CD8-positive, alpha-beta memory T cell (primary cell): ENCODE results near the gene ELF2. TPM values are rescaled to one million over a fixed set of nuclear protein-coding genes. Genes with fewer than 3 reads are reported as not detected.

Experiments used
- CTCF ChIA-PET: fragments of 350-600 bp; sonication (Branson Sonifier 250); formaldehyde crosslinking; loops from one replicate; lab custom pipeline; 2021; ENCODE audit warnings: antibody characterized with exemption; lab: Charles Lee
- POLR2A ChIA-PET: fragments of 350-600 bp; sonication (Branson Sonifier 250); formaldehyde crosslinking; loops from one replicate; lab custom pipeline; 2021; ENCODE audit warnings: antibody characterized with exemption; lab: Charles Lee
- DNase-seq, 5 donors: peaks; one replicate each; pipeline versions ENCODE4 v3.0.0 to v3.0.0-alpha.2; 2020 to 2022; ENCODE audit warnings: mixed read lengths in 1 of 5
- H3K27ac ChIP-seq: one replicate; pipeline ENCODE4 v1.7.0; 2013; ENCODE audit warnings: low read depth, mild to moderate bottlenecking, low read length, moderate library complexity
- H3K27me3 ChIP-seq: 2 replicates; pipeline ENCODE4 v1.7.0; 2013; ENCODE audit warnings: low read length, mild to moderate bottlenecking; ENCODE audit not compliant: insufficient read depth, poor library complexity, severe bottlenecking
- H3K36me3 ChIP-seq: 2 replicates; pipeline ENCODE4 v1.7.0; 2013; ENCODE audit warnings: mild to moderate bottlenecking, low read length, moderate library complexity; ENCODE audit not compliant: insufficient read depth
- H3K4me1 ChIP-seq: 2 replicates; pipeline ENCODE4 v1.7.0; 2013; ENCODE audit warnings: mild to moderate bottlenecking, low read length, moderate library complexity; ENCODE audit not compliant: insufficient read depth
- H3K4me3 ChIP-seq: 2 replicates; pipeline ENCODE4 v1.7.0; 2013; ENCODE audit warnings: mild to moderate bottlenecking, low read length
- H3K9me3 ChIP-seq: 2 replicates; pipeline ENCODE4 v1.7.0; 2013; ENCODE audit warnings: mild to moderate bottlenecking, low read length
- H3K27ac Mint-ChIP-seq, 8 donors: one replicate each; pipeline ENCODE4 v1.8.0; 2020 to 2021; ENCODE audit warnings: mixed read lengths in 8 of 8, mild to moderate bottlenecking in 6 of 8, inconsistent platforms in 3 of 8, moderate library complexity in 3 of 8
- H3K27me3 Mint-ChIP-seq, 2 donors: one replicate each; pipeline ENCODE4 v1.8.0; 2020 to 2021; ENCODE audit warnings: mixed read lengths in 2 of 2, mild to moderate bottlenecking in 1 of 2, moderate library complexity in 1 of 2
- H3K36me3 Mint-ChIP-seq, 3 donors: one replicate each; pipeline ENCODE4 v1.8.0; 2020 to 2021; ENCODE audit warnings: mixed read lengths in 3 of 3, inconsistent platforms in 1 of 3, mild to moderate bottlenecking in 1 of 3
- H3K4me1 Mint-ChIP-seq, 3 donors: one replicate each; pipeline ENCODE4 v1.8.0; 2020 to 2021; ENCODE audit warnings: mixed read lengths in 3 of 3, inconsistent platforms in 1 of 3, mild to moderate bottlenecking in 1 of 3
- H3K4me3 Mint-ChIP-seq, 7 donors: one replicate each; pipeline ENCODE4 v1.8.0; 2020 to 2021; ENCODE audit warnings: mixed read lengths in 7 of 7, mild to moderate bottlenecking in 6 of 7, moderate library complexity in 4 of 7, inconsistent platforms in 2 of 7
- H3K9me3 Mint-ChIP-seq, 5 donors: one replicate each; pipeline ENCODE4 v1.8.0; 2020 to 2022; ENCODE audit warnings: mixed read lengths in 5 of 5, mild to moderate bottlenecking in 3 of 5, moderate library complexity in 2 of 5, inconsistent platforms in 1 of 5
- polyA plus RNA-seq: library from polyadenylated mRNA; unstranded; fragments of 300-500 nt; fragmentation: Illumina TruSeq; gene quantifications from one replicate; pipeline ENCODE4 v1.2.3, GENCODE V29; 2021
- total RNA-seq, 2 experiments: library from RNA; stranded (reverse); gene quantifications; one replicate each; pipeline ENCODE4 v1.2.3, GENCODE V29; 2021

ELF2 gene
- total and polyA plus RNA-seq, 3 experiments from 2014 or later, result 26.6 to 32.5 (median 27.4) TPM

DNA sequence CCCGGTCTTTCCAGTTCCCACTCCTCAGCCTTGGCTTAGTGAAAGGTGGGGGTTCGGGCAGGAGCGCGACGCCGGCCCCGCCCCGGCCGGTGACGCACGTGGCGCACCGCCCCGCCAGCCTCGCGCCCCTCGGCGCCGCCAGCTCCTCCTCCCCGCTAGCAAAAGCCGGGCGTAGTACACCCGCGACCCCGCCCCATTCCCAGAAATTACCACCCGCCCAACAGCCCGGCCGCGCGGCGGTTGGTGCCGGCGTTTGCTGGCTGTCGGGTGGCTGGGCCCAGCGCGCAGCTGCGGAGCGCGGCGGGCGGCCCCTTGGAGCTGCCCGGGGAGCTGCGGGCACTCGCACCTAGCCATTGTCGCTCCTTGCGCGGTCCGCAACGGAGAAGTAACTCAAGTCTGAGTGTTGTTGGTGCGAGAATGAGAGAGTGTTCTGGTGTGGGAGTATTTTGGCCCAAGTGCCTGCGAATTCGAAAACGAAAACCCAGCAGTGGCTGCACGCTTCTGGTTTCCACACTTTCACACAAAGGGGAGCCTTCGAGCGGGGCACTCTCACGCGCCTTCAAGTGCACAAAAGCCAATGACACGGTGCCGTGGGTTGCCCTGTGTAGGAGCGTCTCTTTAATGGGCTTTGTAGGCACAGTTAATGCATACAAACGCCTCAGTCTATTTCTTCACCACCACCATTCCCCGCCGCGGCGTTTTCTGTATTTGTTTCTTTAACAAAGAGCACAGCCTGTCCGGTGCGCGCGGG lies 1.0 kb upstream of the ELF2 start:
- no peaks in the 10 kb centered on the region for H3K27me3 Mint-ChIP-seq
- peak overlapping the region; percentile 84 to 98 (median 94) for H3K27ac Mint-ChIP-seq
- POLR2A ChIA-PET, result interaction anchor here (0.6 to 2.6 kb wide), 7 partner anchors 12 to 150 kb away, joined by 3 to 25 read pairs (median 4); partner anchors contain the start of gene NAA15

DNA sequence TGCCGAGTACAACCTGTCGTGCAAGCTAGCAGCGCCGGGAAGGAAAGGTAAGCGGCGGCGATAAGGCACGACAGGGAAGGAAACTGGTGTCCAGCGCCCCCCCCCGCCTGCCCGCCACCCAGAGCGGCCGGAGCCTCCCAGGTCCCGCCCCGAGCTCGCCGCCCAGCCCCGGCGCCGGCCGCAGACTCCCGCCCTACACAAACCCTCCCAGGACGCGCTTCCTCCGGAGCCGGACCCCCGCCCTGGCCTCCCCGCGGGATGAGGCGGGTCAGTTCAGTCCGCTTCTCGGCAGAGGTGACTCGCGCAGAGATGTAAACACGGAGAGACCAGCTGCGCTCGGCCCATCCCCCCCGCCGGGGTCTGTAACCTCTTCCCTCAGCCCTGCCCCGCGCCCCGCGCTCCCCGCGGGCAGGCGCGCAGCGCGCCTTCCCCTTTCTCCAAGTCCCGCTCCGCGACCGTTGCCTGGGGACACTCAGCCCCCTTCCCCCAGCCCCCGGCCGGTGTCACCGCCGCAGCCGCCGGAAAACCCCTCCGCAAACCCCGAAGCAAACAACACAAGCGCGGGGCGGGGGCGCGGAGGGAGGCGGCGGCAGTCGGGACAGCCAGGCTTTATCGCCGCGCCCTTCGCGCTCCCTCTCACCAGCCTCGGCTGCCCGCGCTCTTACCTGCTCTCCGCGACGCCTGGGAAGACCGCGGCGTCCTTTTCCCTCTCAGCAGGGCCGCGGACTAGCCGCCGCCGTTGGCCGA lies 543 bp downstream of the ELF2 start:
- Mint-ChIP-seq H3K4me3 (peak overlapping the region; percentile 89 to 97 (median 92)), H3K9me3 (no peaks in the 10 kb centered on the region), H3K27ac (peak overlapping the region in 7 of 8 donors; percentile 78 to 98 (median 90)), H3K27me3 (no peaks in the 10 kb centered on the region), H3K4me1 (peaks cover 25 to 40% (median 32%) of the 10 kb centered on the region in 3 donors), H3K36me3 (peaks cover 0 to 8% (median 0%) of the 10 kb centered on the region in 3 donors)
- DNase-seq, result peak; percentile 54 to 78 (median 66)
- ChIA-PET CTCF (interaction anchor here (0.6 to 2.0 kb wide), 3 partner anchors 17 to 124 kb away, joined by 3 to 6 read pairs (median 4); no protein-coding TSS in a partner anchor), POLR2A (interaction anchor here (1.1 to 2.6 kb wide), 4 partner anchors 21 to 380 kb away, joined by 3 to 25 read pairs (median 8); partner anchors contain the start of genes NAA15 and SETD7)
- Histone ChIP-seq H3K4me3 (peak overlapping the region; percentile 60), H3K9me3 (no peaks in the 10 kb centered on the region), H3K27ac (peak overlapping the region; percentile 70), H3K27me3 (no peaks in the 10 kb centered on the region), H3K36me3 (no peaks in the 10 kb centered on the region), H3K4me1 (peaks cover 10% of the 10 kb centered on the region)

More for the DNA sequence above, 1.0 kb upstream of the ELF2 start:
- Histone ChIP-seq H3K4me3 (peak overlapping the region; percentile 96), H3K9me3 (no peaks in the 10 kb centered on the region), H3K27me3 (no peaks in the 10 kb centered on the region), H3K36me3 (no peaks in the 10 kb centered on the region), H3K27ac (peak overlapping the region; percentile 87), H3K4me1 (peaks cover 10% of the 10 kb centered on the region)
- CTCF ChIA-PET, result interaction anchor here (1.1 to 2.0 kb wide), 4 partner anchors 34 to 147 kb away, joined by 3 to 10 read pairs (median 4); no protein-coding TSS in a partner anchor
- DNase-seq, result peak; percentile 81 to 90 (median 89)
- peaks cover 21 to 28% (median 27%) of the 10 kb centered on the region in 3 donors for H3K4me1 Mint-ChIP-seq
- H3K9me3 Mint-ChIP-seq, result no peaks in the 10 kb centered on the region
- peaks cover 0 to 8% (median 0%) of the 10 kb centered on the region in 3 donors for H3K36me3 Mint-ChIP-seq
- H3K4me3 Mint-ChIP-seq, result peak overlapping the region; percentile 89 to 97 (median 92)

DNA sequence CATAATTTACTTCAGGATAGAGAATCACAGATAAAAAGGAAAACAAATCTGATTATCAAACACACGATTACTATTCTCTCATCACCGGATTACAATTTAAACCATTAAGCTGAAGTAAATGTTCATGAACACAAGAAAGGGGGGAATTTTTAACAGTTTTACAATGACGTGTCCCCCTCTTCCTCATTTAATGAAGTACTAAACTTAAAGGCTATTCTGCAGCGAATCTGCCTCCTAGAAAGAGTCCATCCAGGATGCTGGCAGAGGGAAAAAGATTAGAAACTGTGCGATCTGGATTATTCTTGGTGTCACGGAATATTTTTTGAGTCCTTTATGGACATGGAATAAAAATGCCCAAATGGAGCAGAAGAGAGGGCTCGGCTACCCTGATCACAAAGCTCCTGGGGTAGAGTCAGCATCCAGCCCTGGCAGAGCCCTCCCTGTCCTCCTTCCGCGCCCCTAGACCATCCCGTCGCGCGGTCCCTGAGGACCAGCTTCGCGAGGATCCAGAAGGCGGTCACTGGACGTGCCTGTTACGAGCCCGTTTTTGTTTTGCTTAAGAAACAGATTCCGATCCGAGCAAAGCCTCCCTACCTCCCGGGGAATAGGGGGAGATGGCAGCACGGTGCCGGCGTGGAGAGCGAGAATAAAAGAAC lies 1.2 kb downstream of the ELF2 start:
- Mint-ChIP-seq H3K27ac (peak overlapping the region; percentile 69 to 98 (median 88)), H3K27me3 (no peaks in the 10 kb centered on the region), H3K4me3 (peak overlapping the region; percentile 89 to 97 (median 92)), H3K9me3 (no peaks in the 10 kb centered on the region), H3K4me1 (peaks cover 25 to 40% (median 32%) of the 10 kb centered on the region in 3 donors), H3K36me3 (peaks cover 0 to 8% (median 0%) of the 10 kb centered on the region in 3 donors)
- DNase-seq, result peak in 1 of 5 donors; percentile 23
- peaks cover 10% of the 10 kb centered on the region for H3K4me1 ChIP-seq
- no peaks in the 10 kb centered on the region for H3K36me3 ChIP-seq
- no peaks in the 10 kb centered on the region for H3K9me3 ChIP-seq
- peak overlapping the region; percentile 46 for H3K27ac ChIP-seq
- H3K27me3 ChIP-seq, result no peaks in the 10 kb centered on the region
- CTCF ChIA-PET, result interaction anchor here (0.7 kb wide), 1 partner anchor 17 kb away, joined by 3 read pairs; no protein-coding TSS in a partner anchor
- POLR2A ChIA-PET, result interaction anchor here (1.1 to 2.6 kb wide), 2 partner anchors 20 to 125 kb away, joined by 3 to 25 read pairs; partner anchors contain the start of gene NAA15
- peak overlapping the region; percentile 60 for H3K4me3 ChIP-seq

DNA sequence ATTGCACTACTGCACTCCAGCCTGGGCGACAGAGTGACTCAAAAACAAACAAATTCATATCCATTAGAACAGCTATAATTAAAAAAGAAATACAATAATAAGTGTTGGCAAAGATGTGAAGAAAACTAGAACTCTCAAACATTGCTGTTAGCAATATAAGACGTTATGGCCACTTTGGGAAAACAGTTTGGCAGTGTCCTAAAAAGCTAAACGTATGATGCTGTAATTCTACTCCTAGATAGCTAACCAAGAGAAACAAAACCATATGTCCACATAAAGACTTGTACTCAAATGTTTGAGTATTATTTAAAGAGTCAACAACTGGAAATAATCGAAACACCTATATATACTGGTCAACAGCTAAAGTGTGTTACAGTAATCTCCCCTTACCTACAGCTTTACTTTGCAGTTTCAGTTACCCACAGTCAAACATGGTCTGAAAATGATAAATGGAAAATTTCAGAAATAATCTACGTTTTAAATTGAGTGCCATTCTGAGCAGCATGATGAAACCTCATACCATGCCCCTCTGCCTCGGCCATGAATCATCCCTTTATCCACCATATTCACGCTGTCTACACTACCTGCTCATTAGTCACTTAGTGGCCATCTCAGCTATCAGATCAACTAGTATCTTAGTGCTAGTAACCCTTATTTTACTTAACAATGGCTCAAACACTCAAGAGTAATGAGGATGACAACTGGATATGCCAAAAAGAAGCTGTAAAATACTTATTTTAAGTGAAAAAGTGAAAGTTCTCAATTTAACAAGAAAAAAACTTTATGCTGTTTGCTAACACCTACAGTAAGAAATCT lies 4.9 kb downstream of the ELF2 start:
- Histone ChIP-seq H3K36me3 (no peaks in the 10 kb centered on the region), H3K4me3 (no peak overlapping the region), H3K27me3 (no peaks in the 10 kb centered on the region), H3K9me3 (no peaks in the 10 kb centered on the region), H3K4me1 (peaks cover 5% of the 10 kb centered on the region), H3K27ac (no peak overlapping the region)
- H3K36me3 Mint-ChIP-seq, result peaks cover 0 to 4% (median 0%) of the 10 kb centered on the region in 3 donors
- no peaks in the 10 kb centered on the region for H3K27me3 Mint-ChIP-seq
- H3K9me3 Mint-ChIP-seq, result no peaks in the 10 kb centered on the region
- no peak for DNase-seq
- ChIA-PET CTCF (interaction anchor here (0.9 to 1.0 kb wide), 2 partner anchors 11 to 142 kb away, joined by 3 to 4 read pairs; no protein-coding TSS in a partner anchor), POLR2A (no interaction called here)
- peak overlapping the region in 1 of 7 donors; percentile 8 for H3K4me3 Mint-ChIP-seq
- H3K4me1 Mint-ChIP-seq, result peaks cover 19 to 41% (median 24%) of the 10 kb centered on the region in 3 donors
- H3K27ac Mint-ChIP-seq, result no peak overlapping the region

DNA sequence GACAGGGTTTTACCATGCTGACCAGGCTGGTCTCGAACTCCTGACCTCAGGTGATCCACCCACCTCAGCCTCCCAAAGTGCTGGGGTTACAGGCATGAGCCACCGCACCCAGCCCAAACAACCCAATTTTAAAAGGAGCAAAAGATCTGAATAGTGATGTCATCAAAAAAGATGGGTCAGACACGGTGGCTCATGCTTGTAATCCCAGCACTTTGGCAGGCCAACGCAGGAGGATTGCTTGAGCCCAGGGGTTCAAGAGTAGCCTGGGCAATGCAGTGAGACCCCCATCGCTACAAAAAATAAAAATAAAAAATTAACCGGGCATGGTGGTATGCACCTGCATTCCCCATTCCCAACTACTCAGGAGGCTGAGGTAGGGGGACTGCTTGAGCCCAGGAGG lies 6.1 kb downstream of the ELF2 start:
- Mint-ChIP-seq H3K4me1 (peaks cover 19 to 39% (median 23%) of the 10 kb centered on the region in 3 donors), H3K27ac (no peak overlapping the region), H3K36me3 (peaks cover 0 to under 1% (median 0%) of the 10 kb centered on the region in 3 donors), H3K4me3 (no peak overlapping the region), H3K9me3 (no peaks in the 10 kb centered on the region), H3K27me3 (no peaks in the 10 kb centered on the region)
- DNase-seq, result no peak
- ChIA-PET CTCF (no interaction called here), POLR2A (no interaction called here)
- Histone ChIP-seq H3K36me3 (no peaks in the 10 kb centered on the region), H3K9me3 (no peaks in the 10 kb centered on the region), H3K4me3 (no peak overlapping the region), H3K4me1 (peaks cover 5% of the 10 kb centered on the region), H3K27me3 (no peaks in the 10 kb centered on the region), H3K27ac (no peak overlapping the region)

DNA sequence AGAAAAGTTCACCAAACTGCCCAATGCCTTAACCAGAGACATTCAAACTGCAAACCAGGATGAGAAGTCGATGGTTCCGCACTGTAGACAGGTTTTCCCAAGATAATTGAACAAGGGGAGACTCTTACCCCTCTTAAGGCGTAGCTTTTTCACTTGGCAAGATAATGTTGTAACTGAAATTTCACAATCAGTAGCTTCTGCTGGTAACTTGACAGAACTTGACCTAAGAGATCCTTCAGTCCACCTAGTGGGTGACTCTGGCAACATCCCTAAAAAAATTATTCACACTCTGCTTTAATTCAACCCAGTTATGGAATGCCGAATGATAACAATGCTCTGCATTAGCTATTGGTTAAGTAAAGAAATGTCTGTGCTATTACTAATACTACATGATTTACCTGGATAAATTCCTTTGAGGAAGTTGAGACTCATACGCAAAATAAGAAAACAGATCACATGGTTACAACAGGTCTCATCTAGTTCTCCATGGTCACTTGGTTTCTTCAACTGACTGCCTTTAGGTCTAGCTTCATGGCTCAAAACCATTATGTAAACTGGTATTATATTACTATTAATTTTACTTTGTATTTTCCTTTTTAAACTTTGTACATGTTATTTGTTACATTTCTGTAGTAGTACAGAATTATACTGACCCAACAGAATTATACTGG lies 9.1 kb downstream of the ELF2 start:
- Mint-ChIP-seq H3K27ac (no peak overlapping the region), H3K4me3 (no peak overlapping the region), H3K27me3 (no peaks in the 10 kb centered on the region), H3K9me3 (no peaks in the 10 kb centered on the region), H3K36me3 (no peaks in the 10 kb centered on the region), H3K4me1 (peaks cover 15 to 32% (median 19%) of the 10 kb centered on the region in 3 donors)
- H3K27me3 ChIP-seq, result no peaks in the 10 kb centered on the region
- H3K9me3 ChIP-seq, result no peaks in the 10 kb centered on the region
- no peak for DNase-seq
- POLR2A ChIA-PET, result interaction anchor here (0.6 kb wide), 1 partner anchor 477 kb away, joined by 4 read pairs; no protein-coding TSS in a partner anchor
- CTCF ChIA-PET, result interaction anchor here (1.2 kb wide), 1 partner anchor 137 kb away, joined by 3 read pairs; no protein-coding TSS in a partner anchor
- no peak overlapping the region for H3K4me3 ChIP-seq
- no peaks in the 10 kb centered on the region for H3K36me3 ChIP-seq
- H3K27ac ChIP-seq, result no peak overlapping the region
- H3K4me1 ChIP-seq, result no peaks in the 10 kb centered on the region
